ENCODE measurements around the gene SLITRK2. TPM values are rescaled to one million over a fixed set of nuclear protein-coding genes. Genes with fewer than 3 reads are reported as not detected.

Gene SLITRK2
- total RNA-seq, 1 donor: under 0.01 TPM

GRCh38 chrX:145848857-145849256 lies 31.2 kb downstream of the SLITRK2 start:
- no peak for DNase-seq (ENCODE audit: low read depth in 2 of 3, low spot score in 2 of 3)

- no peak for DNase-seq (ENCODE audit: low read depth in 2 of 3, low spot score in 2 of 3)
Measured at GRCh38 chrX:145853181-145853580, 35.6 kb downstream of the SLITRK2 start.

GRCh38 chrX:145856181-145856580 lies 38.6 kb downstream of the SLITRK2 start:
- DNase-seq (ENCODE audit: low read depth in 2 of 3, low spot score in 2 of 3): no peak

GRCh38 chrX:145861818-145862217 lies 44.2 kb downstream of the SLITRK2 start:
- no peak for DNase-seq (ENCODE audit: low read depth in 2 of 3, low spot score in 2 of 3)

- DNase-seq (ENCODE audit: low read depth in 2 of 3, low spot score in 2 of 3): no peak
Measured at GRCh38 chrX:145865082-145865481, 47.5 kb downstream of the SLITRK2 start.

Small RNA genes lying within 50 kb of the gene (small RNA-seq; reads per million reads assigned to genes)
- gene AL109653.1: not detected
